Tibial artery (tissue), 4 donors: ENCODE measurements around the gene KCNN3.

Experiments
- DNase-seq, 2 donors: peaks; one replicate each; pipeline ENCODE4 v3.0.0-alpha.2; 2019
- H3K27ac ChIP-seq, 2 donors: fragments of 200-600 bp; sonication (generic) in 1 of 2; 1 replicate in 1 of 2; 2 replicates in 1 of 2; pipeline ENCODE4 v1.5.1; 2018 to 2019; ENCODE audit warnings: mild to moderate bottlenecking in 1 of 2
- H3K27me3 ChIP-seq, 2 donors: fragments of 200-600 bp; sonication (generic) in 1 of 2; one replicate each; pipeline versions ENCODE4 v1.5.1 to v1.6.0; 2016 to 2019
- H3K36me3 ChIP-seq, 3 donors: fragments of 200-600 bp; sonication (generic) in 2 of 3; one replicate each; pipeline ENCODE4 v1.5.1; 2016 to 2019; ENCODE audit warnings: mild to moderate bottlenecking in 2 of 3
- H3K4me1 ChIP-seq, 4 donors: fragments of 200-600 bp; sonication (generic) in 2 of 4; 1 replicate in 3 of 4; 2 replicates in 1 of 4; pipeline ENCODE4 v1.5.1; 2016 to 2019
- H3K4me3 ChIP-seq, 2 donors: fragments of 200-600 bp; sonication (generic) in 1 of 2; 1 replicate in 1 of 2; 2 replicates in 1 of 2; pipeline ENCODE4 v1.5.1; 2018 to 2019; ENCODE audit warnings: mild to moderate bottlenecking in 2 of 2
- H3K9me3 ChIP-seq, 3 donors: fragments of 200-600 bp; sonication (generic) in 1 of 3; one replicate each; pipeline ENCODE4 v1.5.1; 2016 to 2019
- CTCF ChIP-seq, 2 experiments: fragments of 200-600 bp in 1 of 2; fragments of 450-650 bp in 1 of 2; IDR thresholded peaks; one replicate each; pipeline ENCODE4 v1.5.1; 2017 to 2019; ENCODE audit warnings: antibody characterized with exemption in 2 of 2, mild to moderate bottlenecking in 1 of 2, moderate library complexity in 1 of 2
- intact Hi-C: fragments of 100-400 bp; cut with DNase I; formaldehyde crosslinking; loops from one replicate; pipeline ENCODE4 v1.15.0; 2023; ENCODE audit warnings: low total_unique reads

Gene KCNN3

GRCh38 chr1:154818911-154819310 is 51.2 kb downstream of the KCNN3 start:
- no peak for TF ChIP-seq CTCF (IDR thresholded peaks at IDR 0.05)
- DNase-seq, result no peak

GRCh38 chr1:154816937-154817336 is 53.1 kb downstream of the KCNN3 start:
- H3K9me3 ChIP-seq, result no peaks in the 10 kb centered on the region
- H3K4me3 ChIP-seq, result no peak overlapping the region
- no peak for DNase-seq
- no peak for TF ChIP-seq CTCF (IDR thresholded peaks at IDR 0.05)
- no peak overlapping the region for H3K27ac ChIP-seq
- intact Hi-C loops, result no loop called here
- H3K36me3 ChIP-seq, result no peaks in the 10 kb centered on the region
- H3K27me3 ChIP-seq, result peaks cover 0 to 19% of the 10 kb centered on the region in 2 donors
- H3K4me1 ChIP-seq, result no peaks in the 10 kb centered on the region

More at GRCh38 chr1:154818911-154819310, 51.2 kb downstream of the KCNN3 start:
- Histone ChIP-seq H3K9me3 (no peaks in the 10 kb centered on the region), H3K4me1 (no peaks in the 10 kb centered on the region), H3K36me3 (no peaks in the 10 kb centered on the region), H3K27me3 (peaks cover 0 to 13% of the 10 kb centered on the region in 2 donors), H3K27ac (no peak overlapping the region), H3K4me3 (no peak overlapping the region)
- intact Hi-C loops, result no loop called here

DNA sequence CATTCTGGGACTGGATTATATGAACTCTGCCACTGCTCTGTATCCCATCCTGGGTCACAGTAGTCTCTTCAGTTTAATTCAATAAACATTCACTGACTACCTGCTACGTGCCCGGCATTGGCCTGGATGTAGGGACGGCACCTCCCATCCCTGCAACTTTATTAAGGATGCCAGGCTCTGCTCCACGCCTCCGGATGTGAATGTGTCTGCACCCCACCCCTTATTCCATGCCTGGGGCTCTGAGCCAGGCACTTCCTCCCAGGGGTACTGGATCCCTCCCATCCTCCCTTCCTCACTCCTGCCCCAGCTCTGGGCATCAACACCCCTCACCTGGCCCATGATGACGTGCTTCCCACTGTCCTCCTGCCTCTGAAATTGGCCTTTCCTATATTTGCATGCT is 53.7 kb downstream of the KCNN3 start:
- H3K27ac ChIP-seq, result no peak overlapping the region
- no peaks in the 10 kb centered on the region for H3K4me1 ChIP-seq
- H3K9me3 ChIP-seq, result no peaks in the 10 kb centered on the region
- no peaks in the 10 kb centered on the region for H3K36me3 ChIP-seq
- DNase-seq, result no peak
- H3K4me3 ChIP-seq, result no peak overlapping the region
- no peak for TF ChIP-seq CTCF (IDR thresholded peaks at IDR 0.05)
- H3K27me3 ChIP-seq, result peaks cover 0 to 19% of the 10 kb centered on the region in 2 donors
- intact Hi-C loops, result no loop called here

- Histone ChIP-seq H3K4me1 (no peaks in the 10 kb centered on the region), H3K36me3 (no peaks in the 10 kb centered on the region), H3K9me3 (no peaks in the 10 kb centered on the region), H3K27ac (no peak overlapping the region), H3K27me3 (peaks cover 0 to 29% of the 10 kb centered on the region in 2 donors), H3K4me3 (no peak overlapping the region)
- DNase-seq, result no peak
- intact Hi-C loops, result no loop called here
- TF ChIP-seq CTCF (IDR thresholded peaks at IDR 0.05), result no peak
These were observed 56.1 kb downstream of the KCNN3 start for GRCh38 chr1:154813846-154814505.

DNA sequence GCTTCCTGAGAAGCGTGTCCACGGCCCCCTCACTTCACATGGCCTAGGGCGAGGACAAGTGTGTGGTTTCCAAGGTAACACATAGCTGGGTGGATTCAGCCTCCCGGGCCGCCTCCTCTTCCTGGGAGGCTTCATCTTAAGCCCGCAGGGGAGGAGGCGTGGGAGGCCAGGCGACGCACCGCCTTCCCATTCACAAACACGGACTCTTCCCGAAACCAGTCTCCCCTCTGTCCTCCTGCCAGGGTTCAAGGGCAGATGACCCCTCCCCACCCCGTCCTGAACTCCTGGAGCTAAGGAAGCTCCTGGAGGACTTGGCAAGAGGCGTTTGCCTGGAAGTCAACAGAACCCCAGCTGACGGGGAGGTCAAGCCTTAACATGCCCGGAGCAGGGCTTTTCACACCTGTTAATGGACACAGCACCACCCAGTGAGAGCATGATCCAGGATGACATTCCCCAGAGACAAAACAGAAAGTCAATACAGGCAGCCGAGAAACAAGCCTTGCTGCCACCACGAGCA is 56.7 kb downstream of the KCNN3 start:
- intact Hi-C loops, result no loop called here
- H3K27ac ChIP-seq, result no peak overlapping the region
- H3K9me3 ChIP-seq, result no peaks in the 10 kb centered on the region
- H3K36me3 ChIP-seq, result no peaks in the 10 kb centered on the region
- DNase-seq, result no peak
- H3K4me3 ChIP-seq, result no peak overlapping the region
- H3K4me1 ChIP-seq, result no peaks in the 10 kb centered on the region
- H3K27me3 ChIP-seq, result peaks cover 0 to 36% of the 10 kb centered on the region in 2 donors
- TF ChIP-seq CTCF (IDR thresholded peaks at IDR 0.05), result no peak
